ENCODE results near the gene GOLGA2. TPM values are rescaled to one million over a fixed set of nuclear protein-coding genes. Genes with fewer than 3 reads are reported as not detected.

GOLGA2 gene
- total and polyA plus RNA-seq, 2 of the 13 experiments (the other 11 are each of a cell fraction or from before 2014, with no cell fraction given) = 45.3 to 45.8 TPM

DNA sequence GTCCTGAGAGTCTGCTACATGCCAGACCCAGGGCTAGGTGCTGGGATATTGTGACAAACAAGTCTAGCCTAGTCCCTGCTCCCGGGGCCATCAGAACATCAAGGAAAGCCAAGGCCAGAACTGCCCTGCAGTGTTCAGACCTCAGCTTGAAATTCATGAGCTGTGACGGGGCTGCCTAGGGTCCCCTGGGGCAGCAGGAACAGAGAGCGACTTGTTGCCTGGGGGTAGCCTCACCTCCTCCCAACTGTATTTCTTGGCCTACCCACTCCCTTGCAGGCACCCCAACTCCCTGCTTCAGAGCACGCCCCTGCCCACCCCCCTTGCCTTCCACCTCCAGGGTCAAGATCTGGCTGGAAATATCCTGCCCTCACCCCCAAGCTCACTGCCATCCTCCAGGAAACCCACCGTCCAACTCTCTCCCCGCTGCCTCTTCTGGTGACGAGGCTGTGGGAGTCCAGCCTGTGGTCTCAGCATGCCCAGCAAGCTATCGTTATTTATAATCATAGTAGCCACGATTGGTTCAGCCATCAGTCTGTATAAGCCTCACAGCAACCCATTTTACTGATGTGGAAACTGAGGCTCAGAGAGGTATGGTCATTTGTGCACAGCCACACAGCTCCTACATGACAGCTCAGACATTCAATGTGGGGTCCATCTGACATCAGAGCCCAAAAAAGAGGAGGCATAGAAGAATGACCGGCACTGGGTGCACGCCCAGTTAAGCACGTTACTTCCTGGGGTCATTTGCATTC lies 61.9 kb downstream of the GOLGA2 start (continued):
- TF ChIP-seq, protein P1, sequence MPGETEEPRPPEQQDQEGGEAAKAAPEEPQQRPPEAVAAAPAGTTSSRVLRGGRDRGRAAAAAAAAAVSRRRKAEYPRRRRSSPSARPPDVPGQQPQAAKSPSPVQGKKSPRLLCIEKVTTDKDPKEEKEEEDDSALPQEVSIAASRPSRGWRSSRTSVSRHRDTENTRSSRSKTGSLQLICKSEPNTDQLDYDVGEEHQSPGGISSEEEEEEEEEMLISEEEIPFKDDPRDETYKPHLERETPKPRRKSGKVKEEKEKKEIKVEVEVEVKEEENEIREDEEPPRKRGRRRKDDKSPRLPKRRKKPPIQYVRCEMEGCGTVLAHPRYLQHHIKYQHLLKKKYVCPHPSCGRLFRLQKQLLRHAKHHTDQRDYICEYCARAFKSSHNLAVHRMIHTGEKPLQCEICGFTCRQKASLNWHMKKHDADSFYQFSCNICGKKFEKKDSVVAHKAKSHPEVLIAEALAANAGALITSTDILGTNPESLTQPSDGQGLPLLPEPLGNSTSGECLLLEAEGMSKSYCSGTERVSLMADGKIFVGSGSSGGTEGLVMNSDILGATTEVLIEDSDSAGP (CRISPR knock-in tag; IDR thresholded peaks at IDR 0.05; ENCODE audit: borderline replicate concordance) = peak; percentile 5; the same call in 1 of the 2 replicates
- TF ChIP-seq, protein P2, sequence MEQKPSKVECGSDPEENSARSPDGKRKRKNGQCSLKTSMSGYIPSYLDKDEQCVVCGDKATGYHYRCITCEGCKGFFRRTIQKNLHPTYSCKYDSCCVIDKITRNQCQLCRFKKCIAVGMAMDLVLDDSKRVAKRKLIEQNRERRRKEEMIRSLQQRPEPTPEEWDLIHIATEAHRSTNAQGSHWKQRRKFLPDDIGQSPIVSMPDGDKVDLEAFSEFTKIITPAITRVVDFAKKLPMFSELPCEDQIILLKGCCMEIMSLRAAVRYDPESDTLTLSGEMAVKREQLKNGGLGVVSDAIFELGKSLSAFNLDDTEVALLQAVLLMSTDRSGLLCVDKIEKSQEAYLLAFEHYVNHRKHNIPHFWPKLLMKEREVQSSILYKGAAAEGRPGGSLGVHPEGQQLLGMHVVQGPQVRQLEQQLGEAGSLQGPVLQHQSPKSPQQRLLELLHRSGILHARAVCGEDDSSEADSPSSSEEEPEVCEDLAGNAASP (CRISPR knock-in tag; IDR thresholded peaks at IDR 0.05; ENCODE audit: borderline replicate concordance) = no peak
- TF ChIP-seq LCORL (IDR thresholded peaks at IDR 0.05) (no peak), LCORL (CRISPR knock-in tag; IDR thresholded peaks at IDR 0.05) (no peak), ZNF766 (CRISPR knock-in tag; IDR thresholded peaks at IDR 0.05; ENCODE audit: borderline replicate concordance) (no peak), ZNF263 (CRISPR knock-in tag; IDR thresholded peaks at IDR 0.05) (no peak)

DNA sequence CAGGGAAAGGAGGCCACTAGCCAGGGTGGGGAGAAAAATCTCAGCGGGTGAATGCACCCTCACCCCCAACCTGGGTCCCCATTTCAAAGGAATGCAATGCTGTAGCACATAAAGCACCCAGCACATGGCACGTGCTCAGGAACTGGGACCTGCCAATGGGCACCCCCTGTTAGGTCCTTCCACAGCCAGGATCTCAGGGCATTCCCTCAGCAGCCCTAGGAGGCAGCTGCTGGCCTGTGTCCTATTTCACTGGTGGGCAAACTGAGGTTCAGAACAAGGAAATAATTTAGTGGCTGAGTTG lies 63.9 kb downstream of the GOLGA2 start:
- Histone ChIP-seq H3K4me3 (replicated peaks in 1 of 3; ENCODE audit: insufficient read depth in 1 of 3, low read depth in 2 of 3, low read length in 3 of 3) (peak overlapping the region in 1 of 3 experiments; percentile 16; a peak in 1 of 6 replicates), H2AFZ (ENCODE audit: low read length) (no peak overlapping the region), H3K4me2 (ENCODE audit: low read depth, low read length) (peak overlapping the region; percentile 45), H3K79me2 (ENCODE audit: insufficient read depth, low read length) (no peaks in the 10 kb centered on the region), H3K4me1 (ENCODE audit: insufficient read depth, low read length) (peaks cover 47% of the 10 kb centered on the region), H3K9ac (ENCODE audit: insufficient read depth, low read depth, low read length) (no peak overlapping the region), H3K36me3 (replicated peaks in 1 of 2; ENCODE audit: control insufficient read depth in 1 of 2, insufficient read depth in 2 of 2, low read length in 2 of 2) (no peaks in the 10 kb centered on the region), H4K20me1 (ENCODE audit: insufficient read depth, low read length) (no peaks in the 10 kb centered on the region), H3K27ac (ENCODE audit: extremely low read length, insufficient read depth, low read length) (no peak overlapping the region), H3K9me3 (ENCODE audit: low read length) (no peaks in the 10 kb centered on the region), H3K27me3 (ENCODE audit: control insufficient read depth in 1 of 2, insufficient read depth in 2 of 2, low read length in 2 of 2) (peaks cover 1 to 8% of the 10 kb centered on the region in 2 experiments; a peak in 2 of 5 replicates)
- no TSS peak for BruUV-seq (replicated peaks)
- ATAC-seq (no peak), DNase-seq (ENCODE audit: low spot score) (no peak), FAIRE-seq (no peak)
- WGBS (ENCODE audit: low lambda C conversion rate) = 8% methylated on average over 2 of the region's 2 CpGs
- CTCF ChIA-PET (ENCODE audit: low intra/inter-chr PET ratio, low total read pairs) = no interaction called here
- TF ChIP-seq, protein P3, sequence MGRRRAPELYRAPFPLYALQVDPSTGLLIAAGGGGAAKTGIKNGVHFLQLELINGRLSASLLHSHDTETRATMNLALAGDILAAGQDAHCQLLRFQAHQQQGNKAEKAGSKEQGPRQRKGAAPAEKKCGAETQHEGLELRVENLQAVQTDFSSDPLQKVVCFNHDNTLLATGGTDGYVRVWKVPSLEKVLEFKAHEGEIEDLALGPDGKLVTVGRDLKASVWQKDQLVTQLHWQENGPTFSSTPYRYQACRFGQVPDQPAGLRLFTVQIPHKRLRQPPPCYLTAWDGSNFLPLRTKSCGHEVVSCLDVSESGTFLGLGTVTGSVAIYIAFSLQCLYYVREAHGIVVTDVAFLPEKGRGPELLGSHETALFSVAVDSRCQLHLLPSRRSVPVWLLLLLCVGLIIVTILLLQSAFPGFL (CRISPR knock-in tag; IDR thresholded peaks at IDR 0.05) = no peak
- TF ChIP-seq, protein P4, sequence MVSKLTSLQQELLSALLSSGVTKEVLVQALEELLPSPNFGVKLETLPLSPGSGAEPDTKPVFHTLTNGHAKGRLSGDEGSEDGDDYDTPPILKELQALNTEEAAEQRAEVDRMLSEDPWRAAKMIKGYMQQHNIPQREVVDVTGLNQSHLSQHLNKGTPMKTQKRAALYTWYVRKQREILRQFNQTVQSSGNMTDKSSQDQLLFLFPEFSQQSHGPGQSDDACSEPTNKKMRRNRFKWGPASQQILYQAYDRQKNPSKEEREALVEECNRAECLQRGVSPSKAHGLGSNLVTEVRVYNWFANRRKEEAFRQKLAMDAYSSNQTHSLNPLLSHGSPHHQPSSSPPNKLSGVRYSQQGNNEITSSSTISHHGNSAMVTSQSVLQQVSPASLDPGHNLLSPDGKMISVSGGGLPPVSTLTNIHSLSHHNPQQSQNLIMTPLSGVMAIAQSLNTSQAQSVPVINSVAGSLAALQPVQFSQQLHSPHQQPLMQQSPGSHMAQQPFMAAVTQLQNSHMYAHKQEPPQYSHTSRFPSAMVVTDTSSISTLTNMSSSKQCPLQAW (CRISPR knock-in tag; IDR thresholded peaks at IDR 0.05) = 0 out of 2 replicates have a peak, but pooled peaks have one; percentile 27
- intact Hi-C loops (cut with micrococcal nuclease; ENCODE audit: unreplicated experiment) (no loop called here), in situ Hi-C loops (cut with HindIII; ENCODE audit: extremely low pct_ligation_motif_present, low pct_unique_long_range_greater_than_20kb) (no loop called here)
- POLR2A ChIA-PET = interaction anchor here (1.2 kb wide), 2 partner anchors 65 to 86 kb away, joined by 4 to 6 read pairs; partner anchors contain the start of gene SWI5

Data from HepG2 (cell line).